ENCODE results near the gene KANK2. TPM values are rescaled to one million over a fixed set of nuclear protein-coding genes. Genes with fewer than 3 reads are reported as not detected.
A peak's percentile ranks its signal among the peaks of the same experiment; 100 is the strongest.
"Not testable (repeated sequence)": the region's sequence is repeated elsewhere in the genome, so short reads cannot be mapped to it uniquely, and the experiment has no call there.

Gene KANK2
- total and polyA plus RNA-seq, 12 donors: 23.7 to 395 (median 133) TPM

- Histone ChIP-seq H3K4me1 (replicated peaks in 1 of 2) (peaks cover 0 to 7% of the 10 kb centered on the region in 2 donors), H3K36me3 (replicated peaks in 1 of 2) (peaks cover 0 to 94% of the 10 kb centered on the region in 2 donors), H3K27me3 (no peaks in the 10 kb centered on the region), H3K4me3 (no peak overlapping the region), H3K27ac (peak overlapping the region in 4 of 5 donors; percentile 13 to 68 (median 40)), H3K9me3 (replicated peaks in 1 of 3) (no peaks in the 10 kb centered on the region)
- DNase-seq: peak; percentile 80 to 95 (median 87)
- intact Hi-C loops (cut with DNase I): no loop called here
- TF ChIP-seq, protein P1, sequence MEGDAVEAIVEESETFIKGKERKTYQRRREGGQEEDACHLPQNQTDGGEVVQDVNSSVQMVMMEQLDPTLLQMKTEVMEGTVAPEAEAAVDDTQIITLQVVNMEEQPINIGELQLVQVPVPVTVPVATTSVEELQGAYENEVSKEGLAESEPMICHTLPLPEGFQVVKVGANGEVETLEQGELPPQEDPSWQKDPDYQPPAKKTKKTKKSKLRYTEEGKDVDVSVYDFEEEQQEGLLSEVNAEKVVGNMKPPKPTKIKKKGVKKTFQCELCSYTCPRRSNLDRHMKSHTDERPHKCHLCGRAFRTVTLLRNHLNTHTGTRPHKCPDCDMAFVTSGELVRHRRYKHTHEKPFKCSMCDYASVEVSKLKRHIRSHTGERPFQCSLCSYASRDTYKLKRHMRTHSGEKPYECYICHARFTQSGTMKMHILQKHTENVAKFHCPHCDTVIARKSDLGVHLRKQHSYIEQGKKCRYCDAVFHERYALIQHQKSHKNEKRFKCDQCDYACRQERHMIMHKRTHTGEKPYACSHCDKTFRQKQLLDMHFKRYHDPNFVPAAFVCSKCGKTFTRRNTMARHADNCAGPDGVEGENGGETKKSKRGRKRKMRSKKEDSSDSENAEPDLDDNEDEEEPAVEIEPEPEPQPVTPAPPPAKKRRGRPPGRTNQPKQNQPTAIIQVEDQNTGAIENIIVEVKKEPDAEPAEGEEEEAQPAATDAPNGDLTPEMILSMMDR (IDR thresholded peaks at IDR 0.05): peak; percentile 65 to 83 (median 79)
- no peak for TF ChIP-seq POLR2A (IDR thresholded peaks at IDR 0.05)
- 43 to 59% (median 52%) methylated on average over 9 to 11 of the region's 11 CpGs for WGBS, 4 donors
Measured at GRCh38 chr19:11125994-11126685, 71.2 kb downstream of the KANK2 start.

DNA sequence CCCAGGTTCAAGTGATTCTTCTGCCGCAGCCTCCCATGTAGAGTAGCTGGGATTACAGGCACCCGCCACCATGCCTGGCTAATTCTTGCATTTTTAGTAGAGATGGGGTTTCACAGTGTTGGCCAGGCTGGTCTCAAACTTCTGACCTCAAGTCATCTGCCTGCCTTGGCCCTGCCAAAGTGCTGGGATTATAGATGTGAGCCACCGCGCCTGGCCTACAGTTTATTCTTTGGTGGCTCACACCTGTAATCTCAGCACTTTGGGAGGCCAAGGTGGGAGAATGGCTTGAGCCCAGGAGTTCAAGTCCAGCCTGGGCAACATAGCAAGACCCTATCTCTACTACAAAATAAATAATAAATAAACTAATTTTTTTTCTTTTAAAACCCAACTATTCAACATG lies 73.2 kb downstream of the KANK2 start:
- H3K4me1 ChIP-seq (replicated peaks in 1 of 2); H3K4me3 ChIP-seq; intact Hi-C loops (cut with DNase I); DNase-seq; H3K9me3 ChIP-seq (replicated peaks in 1 of 3); H3K27ac ChIP-seq; H3K27me3 ChIP-seq: not testable (repeated sequence)
- 89 to 100% (median 92%) methylated on average over 2 to 4 of the region's 4 CpGs for WGBS, 4 donors
- H3K36me3 ChIP-seq (replicated peaks in 1 of 2): peaks cover 0 to 94% of the 10 kb centered on the region in 2 donors

DNA sequence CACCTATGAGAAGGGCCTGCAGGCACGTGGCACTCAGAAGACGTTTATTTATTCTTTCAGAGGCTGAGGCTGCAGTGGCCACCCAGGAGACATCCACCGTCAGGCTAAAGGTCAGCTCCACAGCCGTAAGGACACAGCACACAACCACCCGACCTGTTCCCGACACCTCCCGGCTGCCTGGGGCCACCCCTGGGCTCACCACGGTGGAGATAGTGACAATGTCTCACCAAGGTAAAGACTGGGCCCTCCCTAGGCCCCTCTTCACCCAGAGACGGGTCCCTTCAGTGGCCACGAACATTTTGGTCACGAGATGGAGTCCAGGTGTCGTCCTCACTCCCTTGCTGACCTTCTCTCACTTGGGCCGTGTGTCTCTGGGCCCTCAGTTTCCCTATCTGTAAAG lies 74.2 kb downstream of the KANK2 start:
- H3K4me1 ChIP-seq (replicated peaks in 1 of 2): no peaks in the 10 kb centered on the region
- H3K27me3 ChIP-seq: no peaks in the 10 kb centered on the region
- TF ChIP-seq, protein P1 (IDR thresholded peaks at IDR 0.05): no peak
- TF ChIP-seq POLR2A (IDR thresholded peaks at IDR 0.05): no peak
- DNase-seq: no peak
- no peaks in the 10 kb centered on the region for H3K9me3 ChIP-seq (replicated peaks in 1 of 3)
- intact Hi-C loops (cut with DNase I): no loop called here
- H3K27ac ChIP-seq: peak overlapping the region in 2 of 5 donors; percentile 18 to 21
- 68 to 83% (median 74%) methylated on average over 13 of the region's 13 CpGs for WGBS, 4 donors
- peaks cover 0 to 91% of the 10 kb centered on the region in 2 donors for H3K36me3 ChIP-seq (replicated peaks in 1 of 2)
- H3K4me3 ChIP-seq: no peak overlapping the region

GRCh38 chr19:11121963-11122362 lies 75.4 kb downstream of the KANK2 start:
- H3K27ac ChIP-seq; H3K4me1 ChIP-seq (replicated peaks in 1 of 2); intact Hi-C loops (cut with DNase I); DNase-seq; H3K27me3 ChIP-seq; H3K9me3 ChIP-seq (replicated peaks in 1 of 3); H3K4me3 ChIP-seq: not testable (repeated sequence)
- H3K36me3 ChIP-seq (replicated peaks in 1 of 2): peaks cover 0 to 92% of the 10 kb centered on the region in 2 donors
- 85 to 88% (median 87%) methylated on average over 14 to 17 of the region's 17 CpGs for WGBS, 4 donors

DNA sequence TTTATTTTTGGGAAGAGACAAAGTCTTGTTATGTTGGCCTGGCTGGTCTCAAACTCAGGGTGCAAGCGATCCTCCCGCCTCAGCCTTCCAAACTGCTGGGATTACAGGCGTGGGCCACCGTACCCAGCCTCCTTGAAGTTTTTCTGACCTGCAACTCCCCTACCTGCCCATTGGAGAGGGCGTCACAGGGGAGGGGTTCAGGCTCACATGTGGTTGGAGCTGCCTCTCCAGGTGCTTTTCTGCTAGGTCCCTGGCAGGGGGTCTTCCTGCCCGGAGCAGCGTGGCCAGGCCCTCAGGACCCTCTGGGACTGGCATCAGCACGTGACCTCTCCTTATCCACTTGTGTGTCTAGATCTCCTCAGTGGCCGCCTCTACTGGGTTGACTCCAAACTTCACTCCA lies 80.8 kb downstream of the KANK2 start:
- intact Hi-C loops (cut with DNase I): loop anchor here in 1 of 2 donors (5.0 kb wide), 1 partner anchor 174 kb away; no protein-coding TSS in a partner anchor
- H3K27ac ChIP-seq: peak overlapping the region in 1 of 5 donors; percentile 0
- 82 to 100% (median 94%) methylated on average over 3 to 9 of the region's 9 CpGs for WGBS, 4 donors

More for the DNA sequence above, 80.8 kb downstream of the KANK2 start:
- TF ChIP-seq POLR2A (IDR thresholded peaks at IDR 0.05): no peak
- TF ChIP-seq, protein P1 (IDR thresholded peaks at IDR 0.05): no peak
- Histone ChIP-seq H3K4me3 (no peak overlapping the region), H3K4me1 (replicated peaks in 1 of 2) (no peaks in the 10 kb centered on the region), H3K36me3 (replicated peaks in 1 of 2) (peaks cover 0 to 98% of the 10 kb centered on the region in 2 donors), H3K9me3 (replicated peaks in 1 of 3) (no peaks in the 10 kb centered on the region), H3K27me3 (no peaks in the 10 kb centered on the region)
- DNase-seq: no peak

Measured in adrenal gland (tissue), 12 donors.